HG03025 (cell line): ENCODE results near the gene KCNK1.
"Not testable (repeated sequence)": the region's sequence is repeated elsewhere in the genome, so short reads cannot be mapped to it uniquely, and the experiment has no call there.

Experiments
- ATAC-seq: cut with Tn5 transposase; IDR thresholded peaks from one replicate; pipeline ENCODE4 v1.9.1; 2021; ENCODE audit warnings: mild to moderate bottlenecking, moderate library complexity; ENCODE audit not compliant: unreplicated experiment, low FRiP score

KCNK1 gene

GRCh38 chr1:233607252-233608119 lies 6.4 kb upstream of the KCNK1 start:
- ATAC-seq: no peak

DNA sequence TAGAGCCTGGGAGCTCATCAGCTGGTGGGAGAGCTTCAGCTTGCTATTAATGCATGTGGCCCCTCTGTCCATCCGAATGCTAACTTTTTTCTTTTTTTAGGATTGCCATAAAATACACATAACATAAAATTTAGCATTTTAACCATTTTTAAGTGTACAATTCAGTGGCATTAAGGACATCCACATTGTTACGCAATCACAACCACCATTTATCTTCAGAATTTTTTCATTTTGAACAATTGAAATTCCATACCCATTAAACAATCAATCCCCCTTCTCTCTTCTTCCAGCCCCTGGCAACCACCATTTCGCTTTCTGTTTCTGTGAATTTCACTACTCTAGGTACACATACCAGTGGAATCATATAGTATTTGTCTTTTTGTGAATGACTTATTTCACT lies 4.9 kb upstream of the KCNK1 start:
- ATAC-seq: no peak

- no peak for ATAC-seq
Observed at GRCh38 chr1:233609926-233610325, 4.0 kb upstream of the KCNK1 start.

- no peak for ATAC-seq
Observed at GRCh38 chr1:233610628-233611027, 3.3 kb upstream of the KCNK1 start.

DNA sequence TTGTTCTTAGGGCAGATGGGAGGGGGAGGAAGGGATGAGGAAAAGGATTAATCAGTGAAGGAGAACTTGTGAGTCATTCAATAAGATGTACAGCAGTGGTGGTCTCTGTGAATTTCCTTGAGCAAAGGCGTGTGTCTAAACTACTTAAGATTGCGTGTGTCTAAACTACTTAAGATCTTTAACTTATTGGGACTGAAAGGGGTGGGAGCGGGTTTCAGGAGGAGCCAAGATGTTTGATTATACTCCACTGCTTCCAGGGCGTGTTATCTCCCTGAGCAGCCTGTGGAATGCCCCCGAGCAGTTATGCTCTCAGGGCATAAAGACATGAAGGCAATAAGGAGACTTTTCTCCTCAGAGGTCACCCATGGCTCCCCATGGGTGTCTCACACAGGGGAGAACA lies 2.5 kb upstream of the KCNK1 start:
- not testable (repeated sequence) for ATAC-seq

GRCh38 chr1:233614173-233614742 lies 352 bp downstream of the KCNK1 start:
- peak; percentile 63 for ATAC-seq

GRCh38 chr1:233614743-233615521 lies 1.0 kb downstream of the KCNK1 start:
- ATAC-seq: peak; percentile 55

GRCh38 chr1:233615571-233615970 lies 1.7 kb downstream of the KCNK1 start:
- ATAC-seq: no peak

DNA sequence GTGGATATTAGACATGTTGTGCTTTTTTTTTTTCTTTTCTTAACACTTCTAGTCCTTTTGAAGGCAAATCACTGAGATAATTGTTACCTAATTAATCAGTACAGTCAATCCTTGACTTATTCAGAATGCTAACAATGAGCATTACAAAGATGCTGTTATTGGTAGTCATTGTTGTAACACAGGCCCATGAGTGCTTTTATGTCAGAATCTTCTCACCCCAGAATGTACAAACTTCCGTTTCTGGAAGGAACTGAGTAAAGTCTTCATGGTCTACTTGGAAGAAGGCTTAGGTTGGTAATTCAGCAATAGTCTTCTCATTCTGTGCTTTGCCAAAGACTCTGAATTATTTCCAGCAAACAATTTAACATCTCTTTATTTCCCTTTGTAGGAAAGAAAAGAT lies 3.1 kb downstream of the KCNK1 start:
- ATAC-seq: no peak

DNA sequence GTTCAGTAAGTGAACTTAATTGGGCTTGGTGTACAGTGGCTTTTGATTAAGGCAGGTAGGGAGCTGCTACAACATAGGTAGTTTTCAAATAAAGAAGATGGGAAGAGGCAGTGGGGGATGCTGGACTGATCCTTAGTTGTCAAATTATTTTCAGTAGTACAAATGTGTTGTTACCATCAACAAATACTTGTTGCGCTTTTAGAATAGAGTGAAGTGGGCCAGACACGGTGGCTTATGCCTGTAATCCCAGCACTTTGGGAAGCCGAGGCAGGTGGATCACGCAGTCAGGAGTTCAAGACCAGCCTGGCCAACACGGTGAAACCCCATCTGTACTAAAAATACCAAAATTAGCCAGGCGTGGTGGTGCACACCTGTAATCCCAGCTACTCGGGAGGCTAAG lies 5.5 kb downstream of the KCNK1 start:
- not testable (repeated sequence) for ATAC-seq

DNA sequence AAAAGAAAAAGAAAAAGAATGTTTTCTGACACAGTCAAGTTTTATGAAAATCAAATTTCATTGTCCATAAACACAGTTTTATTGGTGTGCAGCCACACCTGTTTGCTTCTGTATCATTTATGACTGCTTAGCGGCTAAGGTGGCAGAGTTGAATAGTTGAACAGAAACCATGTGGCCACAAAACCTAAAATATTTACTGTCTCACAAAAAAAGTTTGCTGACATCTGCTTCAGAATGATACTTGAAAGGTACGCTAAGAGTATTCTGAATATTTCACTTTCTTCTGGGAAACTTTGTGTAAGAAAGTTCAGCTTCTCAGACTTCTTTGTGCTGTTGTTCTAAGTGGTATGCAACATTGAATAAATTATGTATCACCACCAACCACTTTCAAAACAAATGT lies 6.2 kb downstream of the KCNK1 start:
- peak; percentile 70 for ATAC-seq

DNA sequence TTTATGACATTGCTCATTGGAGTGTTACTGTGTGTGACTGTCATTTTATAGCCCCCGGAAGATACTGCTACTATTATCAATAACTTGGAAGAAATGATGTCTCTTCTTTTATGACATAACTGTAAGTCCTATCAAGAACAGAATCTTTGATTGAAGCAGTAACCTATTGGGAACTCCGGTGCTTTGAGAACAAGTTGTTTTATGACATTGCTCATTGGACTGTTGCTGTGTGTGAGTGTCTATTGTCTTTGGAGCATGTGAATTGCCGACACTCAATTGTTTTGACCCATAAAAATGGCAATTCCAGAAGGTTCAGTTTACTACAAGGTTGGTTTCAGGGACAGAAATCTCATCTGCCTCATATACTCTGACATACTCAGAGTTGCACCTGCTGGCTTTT lies 8.0 kb downstream of the KCNK1 start:
- no peak for ATAC-seq

DNA sequence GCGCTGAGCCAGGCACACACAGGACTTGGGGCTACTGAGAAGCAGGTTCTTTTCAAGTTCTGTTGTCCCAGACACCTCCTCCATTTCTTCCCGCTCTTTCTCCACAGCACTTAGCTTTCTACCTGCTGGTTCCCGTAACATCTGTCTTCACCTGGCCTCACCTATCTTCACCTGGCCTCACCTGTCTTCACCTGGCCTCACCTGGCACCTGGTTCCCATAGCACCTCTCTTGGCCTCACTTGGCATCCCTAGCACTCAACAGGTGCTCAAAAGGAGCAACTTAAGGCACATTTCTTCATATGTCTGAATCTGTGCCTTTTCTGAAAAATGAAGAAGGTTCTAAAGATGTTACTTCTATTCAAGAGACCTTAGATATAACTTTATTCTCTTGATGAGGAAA lies 10.4 kb downstream of the KCNK1 start:
- no peak for ATAC-seq

DNA sequence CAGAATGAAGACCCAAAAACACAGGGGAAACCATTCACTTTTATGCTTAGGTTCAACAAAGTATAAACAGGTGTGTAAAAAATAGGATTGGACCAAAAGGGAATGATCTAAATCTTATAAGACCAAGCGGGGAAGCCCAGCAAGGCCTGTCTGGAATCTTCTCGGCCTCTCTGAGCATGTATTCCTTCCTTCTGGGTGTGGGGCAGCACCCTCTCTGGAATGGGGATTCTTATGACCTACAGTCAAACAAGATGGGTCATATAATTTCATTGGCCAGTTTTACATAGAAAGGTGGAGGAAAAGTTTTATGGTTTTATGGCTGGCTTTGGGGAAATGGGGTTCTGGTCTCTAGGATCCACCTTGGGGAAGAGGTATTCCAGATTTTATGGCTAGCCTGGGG lies 11.2 kb downstream of the KCNK1 start:
- no peak for ATAC-seq

DNA sequence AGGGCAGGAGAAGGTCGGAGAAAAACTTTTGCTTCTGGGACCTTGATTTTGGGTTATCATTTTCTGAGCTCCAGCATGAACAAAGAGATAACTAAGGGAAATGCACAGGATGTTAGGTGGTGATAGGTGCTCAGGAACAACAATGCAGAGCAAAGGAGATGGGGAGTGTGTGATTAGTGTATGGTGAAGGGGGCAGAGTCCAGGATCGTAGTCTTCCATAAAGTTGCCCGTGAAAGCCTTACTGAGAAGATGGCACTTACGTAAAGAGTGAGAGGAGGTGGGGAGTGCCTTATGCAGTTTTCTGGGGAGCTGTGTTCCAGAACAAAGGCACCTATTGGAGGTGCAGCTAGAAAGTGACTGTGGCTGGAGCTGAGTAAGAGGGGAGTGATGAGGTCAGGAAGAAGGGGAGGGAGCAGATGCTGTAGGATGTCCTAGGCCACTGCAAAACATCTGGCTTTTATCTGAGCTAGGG lies 11.6 kb downstream of the KCNK1 start:
- no peak for ATAC-seq

- ATAC-seq: no peak
Observed at GRCh38 chr1:233627376-233627775, 13.5 kb downstream of the KCNK1 start.

GRCh38 chr1:233627823-233628222 lies 13.9 kb downstream of the KCNK1 start:
- peak; percentile 60 for ATAC-seq

GRCh38 chr1:233629305-233629935 lies 15.5 kb downstream of the KCNK1 start:
- no peak for ATAC-seq

- no peak for ATAC-seq
Observed at GRCh38 chr1:233631810-233632405, 18.0 kb downstream of the KCNK1 start.

DNA sequence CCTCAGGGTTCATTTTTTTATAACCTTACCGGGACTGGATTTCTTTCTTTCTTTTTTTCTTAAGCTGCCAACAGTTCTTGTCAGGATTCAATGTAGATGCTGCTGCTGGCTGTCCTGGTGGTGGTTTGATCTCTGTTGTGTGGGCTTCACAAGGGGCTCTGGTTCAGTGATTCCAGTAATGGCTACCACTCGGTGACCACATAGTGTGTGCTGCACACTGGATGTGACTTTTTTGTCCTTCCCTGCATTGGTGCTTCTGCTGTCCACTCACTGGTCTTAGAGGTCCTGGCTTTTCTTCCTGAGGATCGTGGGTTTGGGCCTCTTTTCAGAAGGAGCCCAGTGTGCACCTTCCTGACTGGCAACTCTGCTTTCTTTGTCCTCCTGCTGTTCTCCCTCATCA lies 18.5 kb downstream of the KCNK1 start:
- ATAC-seq: no peak
